ENCODE results near the gene AQP4.

DNA sequence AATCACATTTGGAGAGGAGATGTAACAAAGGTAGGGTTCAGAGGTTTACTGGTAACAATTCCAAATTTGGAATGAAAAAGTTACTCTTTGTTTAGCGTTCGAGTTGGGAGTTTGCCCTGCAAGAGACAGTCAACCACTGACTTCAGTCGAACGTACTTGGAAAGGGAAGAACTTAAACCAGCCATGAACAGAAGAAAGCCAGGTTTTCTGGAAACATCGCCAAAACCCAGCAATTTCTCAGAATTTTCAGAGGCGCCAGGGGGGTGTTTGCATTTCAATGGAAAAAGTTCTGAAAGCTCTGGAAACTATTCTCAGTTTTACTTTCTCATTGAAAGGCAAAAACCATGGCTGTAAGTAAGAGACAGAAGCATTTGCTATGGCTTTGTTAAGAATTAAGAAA lies 28.5 kb upstream of the AQP4 start:
- no peak for TF ChIP-seq POLR2A (IDR thresholded peaks at IDR 0.05)
- TF ChIP-seq, protein P1, sequence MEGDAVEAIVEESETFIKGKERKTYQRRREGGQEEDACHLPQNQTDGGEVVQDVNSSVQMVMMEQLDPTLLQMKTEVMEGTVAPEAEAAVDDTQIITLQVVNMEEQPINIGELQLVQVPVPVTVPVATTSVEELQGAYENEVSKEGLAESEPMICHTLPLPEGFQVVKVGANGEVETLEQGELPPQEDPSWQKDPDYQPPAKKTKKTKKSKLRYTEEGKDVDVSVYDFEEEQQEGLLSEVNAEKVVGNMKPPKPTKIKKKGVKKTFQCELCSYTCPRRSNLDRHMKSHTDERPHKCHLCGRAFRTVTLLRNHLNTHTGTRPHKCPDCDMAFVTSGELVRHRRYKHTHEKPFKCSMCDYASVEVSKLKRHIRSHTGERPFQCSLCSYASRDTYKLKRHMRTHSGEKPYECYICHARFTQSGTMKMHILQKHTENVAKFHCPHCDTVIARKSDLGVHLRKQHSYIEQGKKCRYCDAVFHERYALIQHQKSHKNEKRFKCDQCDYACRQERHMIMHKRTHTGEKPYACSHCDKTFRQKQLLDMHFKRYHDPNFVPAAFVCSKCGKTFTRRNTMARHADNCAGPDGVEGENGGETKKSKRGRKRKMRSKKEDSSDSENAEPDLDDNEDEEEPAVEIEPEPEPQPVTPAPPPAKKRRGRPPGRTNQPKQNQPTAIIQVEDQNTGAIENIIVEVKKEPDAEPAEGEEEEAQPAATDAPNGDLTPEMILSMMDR (IDR thresholded peaks at IDR 0.05), result no peak
